ENCODE results near the gene ADCY10.
"Not testable (repeated sequence)": the region's sequence is repeated elsewhere in the genome, so short reads cannot be mapped to it uniquely, and the experiment has no call there.

The ADCY10 gene

GRCh38 chr1:167860231-167860923 lies 53.6 kb downstream of the ADCY10 start:
- no peak for DNase-seq (ENCODE audit: low read depth)

DNA sequence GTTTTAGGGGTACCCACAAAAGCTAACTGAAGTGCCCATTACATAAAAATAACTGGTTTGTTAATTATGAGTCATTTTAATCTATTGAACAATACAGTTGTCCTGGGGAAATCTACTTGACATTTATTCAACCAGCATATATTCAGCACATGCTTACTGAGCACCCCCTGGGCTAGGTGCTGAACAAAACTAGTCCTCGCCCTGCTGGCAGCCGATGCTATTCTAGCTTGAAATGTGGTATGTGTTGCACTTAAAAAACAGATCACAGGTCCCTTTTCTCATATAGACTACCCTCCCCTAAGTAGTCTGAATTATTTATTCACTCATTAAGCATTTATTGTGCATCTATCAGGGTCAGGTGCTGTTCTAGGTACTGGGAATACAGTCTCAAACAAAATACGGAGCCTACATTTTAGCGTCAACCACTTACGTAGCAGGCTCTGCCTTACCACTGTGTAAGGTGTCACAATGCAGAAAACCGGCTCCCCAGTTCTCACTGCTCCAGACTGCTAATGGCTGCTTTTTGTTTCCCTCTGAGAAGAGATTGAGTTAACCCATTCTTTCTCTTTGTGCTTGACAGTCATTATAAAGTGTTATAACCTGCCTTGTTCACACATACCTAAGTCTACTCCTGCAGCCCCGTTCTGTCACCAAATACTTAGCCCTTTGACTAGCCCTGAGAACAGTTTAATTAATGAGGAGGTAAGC lies 57.1 kb downstream of the ADCY10 start:
- no peak for DNase-seq (ENCODE audit: low read depth)

GRCh38 chr1:167854184-167854583 lies 59.8 kb downstream of the ADCY10 start:
- DNase-seq (ENCODE audit: low read depth) = no peak

DNA sequence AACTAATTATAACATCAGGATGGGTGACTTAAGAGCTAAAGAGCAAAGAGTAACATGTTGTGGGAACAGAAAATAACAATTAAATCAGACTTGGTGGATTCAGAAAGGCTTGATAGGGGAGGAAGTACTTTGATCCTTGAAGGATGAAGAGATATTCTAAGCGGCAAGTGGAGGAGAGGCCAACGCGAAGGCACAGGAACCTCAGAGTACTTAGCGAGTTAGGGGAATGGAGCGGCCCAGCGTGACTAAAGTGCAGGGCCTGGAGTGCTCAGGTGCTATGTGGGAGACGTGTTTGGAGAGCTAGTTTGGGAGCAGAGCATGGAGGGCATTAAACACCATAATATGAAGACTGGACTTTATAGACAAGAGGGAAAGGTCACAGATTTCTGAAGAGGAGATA lies 64.3 kb downstream of the ADCY10 start:
- DNase-seq (ENCODE audit: low read depth) = no peak

DNA sequence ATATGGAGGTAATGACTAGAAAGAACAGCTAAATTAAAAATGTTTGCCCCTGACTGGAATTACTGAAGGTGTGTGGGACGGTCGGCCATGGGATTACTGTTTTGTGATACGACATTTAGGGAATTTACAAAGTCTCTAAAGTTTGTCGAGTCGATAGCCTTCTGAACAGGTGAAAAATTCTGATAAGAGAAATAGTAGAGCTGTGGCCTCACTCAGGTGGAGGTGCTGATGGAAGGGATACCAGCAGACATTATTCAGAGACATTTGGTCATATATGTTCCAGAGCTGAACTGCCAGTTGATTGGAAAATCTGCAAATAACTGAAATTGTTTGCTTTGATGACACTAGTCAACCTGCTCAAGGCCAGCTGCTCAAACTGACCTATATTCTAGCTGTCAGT lies 71.1 kb downstream of the ADCY10 start:
- DNase-seq (ENCODE audit: low read depth) = no peak

DNA sequence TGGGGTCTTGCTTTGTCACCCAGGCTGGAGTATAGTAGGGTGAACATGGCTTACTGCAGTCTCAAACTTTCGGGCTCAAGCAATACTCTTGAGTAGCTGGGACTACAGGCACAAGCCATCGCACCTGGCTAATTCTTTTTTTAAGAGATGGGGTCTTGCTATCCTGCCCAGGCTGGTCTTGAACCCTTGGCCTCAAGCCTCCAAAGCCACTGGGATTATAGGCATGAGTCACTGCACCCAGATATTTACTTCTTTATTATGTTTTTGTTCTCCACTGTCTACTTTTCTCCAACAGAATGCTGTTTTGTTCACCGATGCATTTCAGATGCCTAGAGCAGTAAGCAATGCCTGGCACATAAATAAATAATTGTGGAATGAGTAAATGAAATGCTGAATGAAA lies 72.4 kb downstream of the ADCY10 start:
- DNase-seq (ENCODE audit: low read depth) = no peak

DNA sequence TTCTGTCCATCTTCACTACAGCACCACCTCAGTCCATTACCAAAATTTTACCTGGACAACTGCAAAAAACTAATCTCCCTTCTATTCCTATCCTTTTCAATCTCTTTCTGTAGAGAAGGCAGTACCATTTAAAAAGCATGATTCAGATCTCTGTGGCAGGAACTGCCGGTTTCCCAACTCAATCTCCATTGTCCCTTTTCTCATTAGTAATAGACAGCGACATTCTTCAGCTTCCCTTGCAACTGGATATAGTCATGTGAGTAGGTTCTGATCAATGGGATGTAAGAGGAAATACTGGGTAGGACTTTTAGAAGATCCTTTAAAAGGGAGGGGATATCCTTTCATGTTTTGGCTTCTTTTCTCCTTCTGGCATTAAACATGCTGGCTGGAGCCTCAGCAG lies 74.9 kb downstream of the ADCY10 start:
- DNase-seq (ENCODE audit: low read depth) = no peak

DNA sequence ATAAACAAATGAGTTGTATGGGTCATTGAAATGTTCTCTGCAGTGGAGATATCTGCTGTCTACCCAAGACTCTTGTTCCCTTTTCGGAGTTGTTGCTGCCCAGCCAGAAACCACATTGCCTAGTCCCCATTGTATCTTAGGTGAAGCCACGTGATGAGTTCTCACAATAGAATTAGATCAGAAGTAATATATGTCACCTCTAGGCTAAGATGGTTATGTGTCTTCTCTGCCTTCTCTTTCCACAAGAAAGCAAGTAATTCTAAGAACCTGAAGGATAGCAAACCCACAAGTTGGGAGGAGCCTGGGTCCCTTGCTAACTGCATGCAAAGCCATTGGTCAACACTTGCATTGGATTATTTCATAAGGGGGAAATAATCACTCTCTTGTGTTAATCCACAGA lies 76.6 kb downstream of the ADCY10 start:
- no peak for DNase-seq (ENCODE audit: low read depth)

DNA sequence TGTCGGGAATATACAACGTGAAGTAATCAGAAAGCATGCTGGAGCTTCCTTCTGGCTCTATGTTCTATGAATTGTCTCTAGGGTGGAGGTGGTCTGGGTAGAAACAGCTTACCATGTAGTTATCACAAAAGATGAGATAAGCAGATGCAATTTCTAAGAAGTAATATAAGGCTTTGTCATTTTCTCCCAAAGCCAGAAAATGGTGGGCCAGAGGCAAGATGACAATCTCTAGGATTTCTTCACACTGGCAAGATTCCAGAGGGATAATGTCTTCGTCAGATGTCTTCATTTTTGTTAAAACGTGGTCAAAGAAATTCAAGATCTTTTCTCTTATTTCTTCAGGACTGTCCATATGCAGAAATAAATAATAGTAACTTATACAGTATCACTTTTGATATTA lies 77.7 kb downstream of the ADCY10 start:
- no peak for DNase-seq (ENCODE audit: low read depth)

DNA sequence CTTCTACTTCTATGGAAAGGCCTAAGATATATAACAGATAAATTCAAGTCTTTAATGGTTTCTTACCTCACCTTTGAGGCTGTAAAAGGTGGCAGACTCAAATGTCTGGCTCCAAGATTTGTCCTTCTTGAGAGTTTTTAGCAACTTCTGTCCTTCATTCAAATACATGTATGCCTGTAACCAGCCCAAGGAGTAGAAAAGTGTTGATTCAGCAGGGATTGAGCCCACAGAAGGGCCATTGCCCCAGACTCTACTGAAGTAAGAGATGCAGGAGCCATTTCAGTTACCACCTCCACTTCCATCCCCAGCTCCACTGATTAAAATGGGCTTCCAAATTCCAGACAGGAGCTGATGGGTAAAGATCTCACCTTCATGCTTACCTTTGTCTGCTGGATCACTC lies 80.0 kb downstream of the ADCY10 start:
- DNase-seq (ENCODE audit: low read depth) = no peak

- DNase-seq (ENCODE audit: low read depth) = no peak
Observed at GRCh38 chr1:167832693-167833092, 81.2 kb downstream of the ADCY10 start.

GRCh38 chr1:167830668-167831067 lies 83.3 kb downstream of the ADCY10 start:
- not testable (repeated sequence) for DNase-seq (ENCODE audit: low read depth)

- DNase-seq (ENCODE audit: low read depth) = no peak
Observed at GRCh38 chr1:167829868-167830267, 84.1 kb downstream of the ADCY10 start.

DNA sequence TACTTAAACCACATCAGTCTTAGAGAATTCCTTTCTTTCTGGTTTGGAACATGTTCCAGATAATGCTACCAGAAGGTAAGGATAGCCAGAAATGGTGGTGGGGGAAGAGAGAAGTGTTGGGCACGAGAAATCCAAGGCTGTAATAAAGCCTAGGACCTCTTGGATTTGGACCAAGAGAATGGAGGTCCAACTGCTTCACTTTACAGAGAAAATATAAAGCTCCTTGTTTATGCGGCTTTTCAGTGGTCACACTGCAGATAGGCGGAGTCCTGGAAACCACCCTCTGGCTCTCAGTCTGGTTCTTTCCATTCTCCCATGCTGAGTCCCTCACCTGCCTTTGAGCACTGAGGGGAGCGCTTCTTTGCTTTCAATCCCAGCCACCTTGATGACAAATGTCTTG lies 87.8 kb downstream of the ADCY10 start:
- no peak for DNase-seq (ENCODE audit: low read depth)

DNA sequence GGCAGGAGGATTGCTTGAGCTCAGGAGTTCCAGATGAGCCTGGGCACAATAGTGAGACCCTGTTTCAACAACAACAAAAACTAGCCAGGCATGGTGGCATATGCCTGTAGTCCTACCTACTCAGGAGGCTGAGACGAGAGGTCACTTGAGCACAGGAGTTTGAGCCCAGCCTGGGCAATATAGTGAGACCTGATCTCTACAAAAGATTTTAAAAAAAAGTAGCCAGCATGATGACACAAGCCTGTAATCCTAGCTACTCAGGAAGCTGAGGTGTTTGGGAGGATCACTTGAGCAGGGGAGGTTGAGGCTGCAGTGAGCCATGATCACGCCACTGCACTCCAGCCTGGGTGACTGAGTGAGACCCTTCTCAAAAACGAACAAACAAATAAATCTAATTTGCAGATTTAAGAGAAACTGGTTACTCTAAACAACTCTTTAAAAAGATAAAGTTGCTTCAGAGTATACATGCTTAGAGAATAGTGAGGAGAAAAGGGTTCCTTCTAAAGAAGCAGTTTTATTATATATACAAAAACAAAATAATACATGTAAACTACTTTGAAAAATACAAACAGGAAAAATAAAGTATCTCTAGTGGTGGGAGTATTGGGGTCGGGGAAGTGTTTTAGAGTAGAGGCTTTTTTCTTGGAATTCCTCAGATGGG lies 88.4 kb downstream of the ADCY10 start:
- no peak for DNase-seq (ENCODE audit: low read depth)

DNA sequence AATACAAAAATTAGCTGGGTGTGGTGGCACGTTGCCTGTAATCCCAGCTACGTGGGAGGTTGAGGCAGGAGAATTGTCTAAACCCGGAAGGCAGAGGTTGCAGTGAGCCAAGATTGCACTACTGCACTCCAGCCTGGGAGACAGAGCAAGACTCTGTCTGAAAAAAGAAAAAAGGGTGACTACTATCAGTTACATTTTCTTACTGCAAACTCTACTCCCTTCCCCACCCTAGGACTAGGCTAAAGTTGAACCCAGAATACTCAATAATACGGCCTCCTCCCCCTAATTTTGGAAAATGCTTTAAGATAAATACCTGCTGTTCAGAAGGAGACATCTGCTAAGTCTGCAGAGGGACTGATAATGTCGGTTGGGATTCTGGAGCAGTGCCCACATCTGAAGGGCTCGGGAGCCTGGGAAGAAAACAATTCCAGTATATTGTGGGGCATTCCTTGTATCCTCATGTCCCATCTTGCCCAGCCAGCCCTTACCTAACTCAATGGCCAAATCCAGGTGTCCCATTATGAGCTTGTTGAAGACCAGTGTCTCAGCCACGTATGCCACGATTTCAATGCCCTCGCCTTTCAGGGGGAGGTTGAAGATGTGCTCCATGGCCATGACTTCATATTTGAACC lies 89.7 kb downstream of the ADCY10 start:
- no peak for DNase-seq (ENCODE audit: low read depth)

GRCh38 chr1:167821969-167822685 lies 91.8 kb downstream of the ADCY10 start:
- no peak for DNase-seq (ENCODE audit: low read depth)

DNA sequence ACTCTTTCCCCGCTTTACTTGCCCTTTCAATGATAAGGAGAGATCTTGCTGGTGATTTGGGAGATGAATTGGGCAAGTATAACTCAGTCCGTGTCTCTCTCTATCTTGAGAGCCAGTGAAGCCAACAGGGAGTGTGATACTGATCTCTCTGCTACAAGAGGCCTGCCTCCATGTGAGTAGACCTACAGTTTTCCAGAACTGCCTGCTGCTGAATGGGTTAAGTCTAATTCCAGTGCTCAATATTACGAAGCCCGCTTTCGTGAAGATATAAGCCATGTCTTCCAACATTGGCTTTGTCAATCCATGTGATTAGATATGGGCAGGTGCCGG lies 92.6 kb downstream of the ADCY10 start:
- no peak for DNase-seq (ENCODE audit: low read depth)

GRCh38 chr1:167820684-167821355 lies 93.1 kb downstream of the ADCY10 start:
- DNase-seq (ENCODE audit: low read depth) = no peak

DNA sequence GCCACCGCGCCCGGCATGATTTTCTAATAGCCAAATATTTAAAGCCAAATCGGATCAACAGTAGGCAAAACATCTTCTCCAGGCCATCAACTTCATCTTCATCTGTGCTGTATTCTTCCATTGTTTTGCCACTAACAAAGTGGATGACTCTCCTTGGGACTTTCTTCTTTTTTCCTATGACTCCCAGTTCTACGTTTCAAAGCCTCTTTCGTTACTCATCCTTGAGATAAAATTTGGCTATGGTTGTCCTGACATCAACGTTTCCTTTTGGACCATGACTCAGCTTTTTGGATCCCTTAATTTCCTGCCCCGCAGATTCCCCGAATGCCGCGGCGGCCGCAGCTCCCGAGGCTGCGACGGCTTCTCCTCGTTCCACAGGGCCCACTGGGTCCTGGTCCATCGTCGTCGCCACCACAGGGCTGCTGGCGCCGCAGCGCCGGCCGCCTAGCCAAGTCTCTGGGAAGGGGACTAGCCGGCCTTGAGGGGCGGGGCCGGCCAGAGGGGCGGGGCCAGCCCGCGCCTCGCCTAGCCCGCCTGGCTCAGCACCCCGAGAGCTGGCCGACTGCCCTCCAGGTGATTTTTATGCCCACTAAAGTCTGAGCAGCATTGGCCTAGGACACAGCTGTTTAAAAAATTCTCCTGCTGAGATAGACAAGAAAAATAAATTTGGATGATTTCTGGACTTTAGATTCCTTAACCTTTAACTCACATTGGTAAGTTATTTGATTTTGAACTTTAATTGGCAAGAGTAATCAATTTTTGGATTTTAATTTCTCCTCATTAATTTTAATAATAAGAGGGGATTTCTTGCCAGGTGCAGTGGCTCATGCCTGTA lies 93.9 kb downstream of the ADCY10 start:
- DNase-seq (ENCODE audit: low read depth) = no peak

GRCh38 chr1:167815650-167816049 lies 98.3 kb downstream of the ADCY10 start:
- no peak for DNase-seq (ENCODE audit: low read depth)
